Measurements from ENCODE around the gene DPP6. TPM values are rescaled to one million over a fixed set of nuclear protein-coding genes. Genes with fewer than 3 reads are reported as not detected.

Gene DPP6
- total RNA-seq, 2 experiments from 2014 or later, result not detected

DNA sequence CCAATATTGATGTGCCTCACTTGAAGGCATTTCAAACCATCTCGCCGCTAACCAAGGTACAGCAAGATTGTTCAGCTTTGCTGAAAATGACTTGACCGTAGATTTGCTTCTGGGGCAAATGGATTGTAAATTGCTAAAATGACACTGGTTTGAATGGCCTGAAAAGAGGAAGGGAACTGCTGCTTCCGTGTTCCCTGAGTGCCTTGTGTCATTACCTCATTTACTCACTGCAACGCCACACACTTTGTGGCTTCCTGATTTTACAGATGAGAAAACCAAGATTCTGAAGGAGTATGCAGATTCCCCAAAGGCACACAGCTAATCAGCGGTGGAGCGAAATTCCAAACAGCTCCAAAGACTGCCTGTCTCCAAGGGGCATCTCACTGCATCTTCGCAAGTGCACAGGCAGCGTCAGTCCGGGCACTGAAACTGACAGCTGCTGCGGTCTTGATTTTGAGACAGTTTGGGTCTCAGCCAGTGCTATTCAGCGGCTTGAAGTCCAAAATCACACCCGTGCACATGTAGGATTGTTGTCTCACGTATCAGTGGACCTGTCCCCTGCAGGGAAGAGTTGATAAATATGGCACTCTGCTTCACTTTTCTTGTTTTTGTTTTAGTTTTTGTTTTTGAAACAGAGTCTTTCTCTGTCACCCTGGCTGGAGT lies 290.9 kb downstream of the DPP6 start:
- POLR2A ChIA-PET, result no interaction called here
- Histone ChIP-seq H3K4me1 (ENCODE audit: insufficient read depth, low read length) (no peaks in the 10 kb centered on the region), H3K4me3 (ENCODE audit: low read length) (no peak overlapping the region), H3K9me3 (ENCODE audit: control insufficient read depth in 1 of 2, insufficient read depth in 1 of 2, low read length in 2 of 2) (peaks cover 0 to 8% of the 10 kb centered on the region in 2 experiments), H3K27ac (ENCODE audit: low read depth in 1 of 2, low read length in 2 of 2) (no peak overlapping the region), H3K36me3 (ENCODE audit: insufficient read depth, low read length) (no peaks in the 10 kb centered on the region), H3K27me3 (ENCODE audit: control insufficient read depth in 1 of 2, insufficient read depth in 2 of 2, low read length in 2 of 2) (no peaks in the 10 kb centered on the region)
- Mint-ChIP-seq H3K4me1 (ENCODE audit: low read depth) (no peaks in the 10 kb centered on the region), H3K27me3 (no peaks in the 10 kb centered on the region), H3K27ac (no peak overlapping the region), H3K36me3 (ENCODE audit: low read depth) (no peaks in the 10 kb centered on the region), H3K9me3 (peaks cover 3% of the 10 kb centered on the region), H3K4me3 (no peak overlapping the region)
- intact Hi-C loops (cut with DNase I, micrococcal nuclease), result no loop called here
- TF ChIP-seq, protein P1, sequence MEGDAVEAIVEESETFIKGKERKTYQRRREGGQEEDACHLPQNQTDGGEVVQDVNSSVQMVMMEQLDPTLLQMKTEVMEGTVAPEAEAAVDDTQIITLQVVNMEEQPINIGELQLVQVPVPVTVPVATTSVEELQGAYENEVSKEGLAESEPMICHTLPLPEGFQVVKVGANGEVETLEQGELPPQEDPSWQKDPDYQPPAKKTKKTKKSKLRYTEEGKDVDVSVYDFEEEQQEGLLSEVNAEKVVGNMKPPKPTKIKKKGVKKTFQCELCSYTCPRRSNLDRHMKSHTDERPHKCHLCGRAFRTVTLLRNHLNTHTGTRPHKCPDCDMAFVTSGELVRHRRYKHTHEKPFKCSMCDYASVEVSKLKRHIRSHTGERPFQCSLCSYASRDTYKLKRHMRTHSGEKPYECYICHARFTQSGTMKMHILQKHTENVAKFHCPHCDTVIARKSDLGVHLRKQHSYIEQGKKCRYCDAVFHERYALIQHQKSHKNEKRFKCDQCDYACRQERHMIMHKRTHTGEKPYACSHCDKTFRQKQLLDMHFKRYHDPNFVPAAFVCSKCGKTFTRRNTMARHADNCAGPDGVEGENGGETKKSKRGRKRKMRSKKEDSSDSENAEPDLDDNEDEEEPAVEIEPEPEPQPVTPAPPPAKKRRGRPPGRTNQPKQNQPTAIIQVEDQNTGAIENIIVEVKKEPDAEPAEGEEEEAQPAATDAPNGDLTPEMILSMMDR (IDR thresholded peaks at IDR 0.05), result no peak
- ATAC-seq (ENCODE audit: poor library complexity), result no peak
- CTCF ChIA-PET, result no interaction called here
- DNase-seq, result no peak

DNA sequence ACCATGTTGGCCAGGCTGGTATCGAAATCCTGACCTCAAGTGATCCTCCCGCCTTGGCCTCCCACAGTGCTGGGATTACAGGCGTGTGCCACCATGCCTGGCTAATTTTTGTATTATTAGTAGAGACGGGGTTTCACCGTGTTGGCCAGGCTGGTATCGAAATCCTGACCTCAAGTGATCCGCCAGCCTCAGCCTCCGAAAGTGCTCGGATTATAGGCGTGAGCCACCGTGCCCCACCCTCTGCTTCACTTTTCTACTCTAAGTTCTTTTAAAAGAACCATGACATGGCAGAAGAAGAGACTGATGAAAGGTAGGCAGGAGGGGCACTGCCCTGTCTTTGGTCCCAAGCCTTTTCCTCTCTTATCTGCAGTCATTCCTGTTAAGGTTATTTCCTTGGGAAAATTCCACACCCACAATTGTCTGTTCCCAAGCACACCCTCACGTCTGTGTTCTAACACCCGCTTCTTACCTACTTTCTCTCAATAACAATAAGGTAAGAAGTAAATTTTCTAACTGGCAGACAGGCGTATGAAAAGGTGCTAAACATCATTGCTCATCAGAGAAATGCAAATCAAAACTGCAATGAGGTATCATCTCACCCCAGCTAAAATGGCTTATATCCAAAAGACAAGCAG lies 291.7 kb downstream of the DPP6 start:
- ChIA-PET POLR2A (no interaction called here), CTCF (no interaction called here)
- Histone ChIP-seq H3K9me3 (ENCODE audit: control insufficient read depth in 1 of 2, insufficient read depth in 1 of 2, low read length in 2 of 2) (peaks cover 0 to 8% of the 10 kb centered on the region in 2 experiments), H3K36me3 (ENCODE audit: insufficient read depth, low read length) (no peaks in the 10 kb centered on the region), H3K27me3 (ENCODE audit: control insufficient read depth in 1 of 2, insufficient read depth in 2 of 2, low read length in 2 of 2) (no peaks in the 10 kb centered on the region), H3K4me3 (ENCODE audit: low read length) (no peak overlapping the region), H3K4me1 (ENCODE audit: insufficient read depth, low read length) (no peaks in the 10 kb centered on the region), H3K27ac (ENCODE audit: low read depth in 1 of 2, low read length in 2 of 2) (no peak overlapping the region)
- Mint-ChIP-seq H3K9me3 (peaks cover 7% of the 10 kb centered on the region), H3K4me1 (ENCODE audit: low read depth) (no peaks in the 10 kb centered on the region), H3K4me3 (no peak overlapping the region), H3K27me3 (no peaks in the 10 kb centered on the region), H3K27ac (no peak overlapping the region), H3K36me3 (ENCODE audit: low read depth) (no peaks in the 10 kb centered on the region)
- intact Hi-C loops (cut with DNase I, micrococcal nuclease), result no loop called here
- DNase-seq, result no peak
- TF ChIP-seq, protein P1 (IDR thresholded peaks at IDR 0.05), result no peak
- ATAC-seq (ENCODE audit: poor library complexity), result no peak

DNA sequence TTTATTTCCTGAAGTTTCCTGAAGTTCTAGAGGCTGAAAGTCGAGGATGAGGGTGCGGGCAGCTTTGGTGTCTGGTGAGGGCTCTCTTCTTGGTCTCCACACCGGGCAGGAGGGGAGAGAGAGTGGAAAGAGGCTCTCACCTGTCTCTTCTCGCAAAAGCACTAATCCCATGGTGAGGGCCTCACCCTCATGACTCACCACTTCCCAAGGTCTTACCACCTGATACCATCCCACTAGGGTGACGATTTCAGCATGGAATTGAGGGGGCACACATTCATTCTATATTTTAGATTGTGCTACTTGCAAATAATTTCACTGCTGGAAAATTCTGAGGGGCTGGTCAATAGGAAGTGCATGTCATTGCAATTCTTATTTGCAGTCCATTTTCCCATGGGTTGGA lies 292.9 kb downstream of the DPP6 start:
- no peak overlapping the region for H3K4me3 ChIP-seq (ENCODE audit: low read length)
- H3K36me3 ChIP-seq (ENCODE audit: insufficient read depth, low read length), result no peaks in the 10 kb centered on the region
- H3K4me1 ChIP-seq (ENCODE audit: insufficient read depth, low read length), result no peaks in the 10 kb centered on the region
- ChIA-PET CTCF (no interaction called here), POLR2A (no interaction called here)
- TF ChIP-seq, protein P1 (IDR thresholded peaks at IDR 0.05), result no peak
- H3K27me3 ChIP-seq (ENCODE audit: control insufficient read depth in 1 of 2, insufficient read depth in 2 of 2, low read length in 2 of 2), result no peaks in the 10 kb centered on the region
- peaks cover 0 to 8% of the 10 kb centered on the region in 2 experiments for H3K9me3 ChIP-seq (ENCODE audit: control insufficient read depth in 1 of 2, insufficient read depth in 1 of 2, low read length in 2 of 2)
- DNase-seq (no peak), ATAC-seq (ENCODE audit: poor library complexity) (no peak)
- H3K36me3 Mint-ChIP-seq (ENCODE audit: low read depth), result no peaks in the 10 kb centered on the region
- no peak overlapping the region for H3K27ac Mint-ChIP-seq
- no peaks in the 10 kb centered on the region for H3K4me1 Mint-ChIP-seq (ENCODE audit: low read depth)
- no peak overlapping the region for H3K4me3 Mint-ChIP-seq
- H3K9me3 Mint-ChIP-seq, result peaks cover 11% of the 10 kb centered on the region
- no peak overlapping the region for H3K27ac ChIP-seq (ENCODE audit: low read depth in 1 of 2, low read length in 2 of 2)
- H3K27me3 Mint-ChIP-seq, result no peaks in the 10 kb centered on the region
- intact Hi-C loops (cut with DNase I, micrococcal nuclease), result no loop called here

All from CD4-positive, alpha-beta T cell (primary cell).